Raji (cell line): ENCODE measurements around the gene ESPL1.

Experiments used
- POLR2A ChIP-seq: IDR thresholded peaks from 2 replicates; pipeline ENCODE4 v1.6.1; 2011; ENCODE audit warnings: low read depth, low read length, control low read depth; ENCODE audit not compliant: insufficient read depth

The ESPL1 gene

GRCh38 chr12:53225635-53226424 lies 42.3 kb upstream of the ESPL1 start:
- no peak for TF ChIP-seq POLR2A

- no peak for TF ChIP-seq POLR2A
Measured at GRCh38 chr12:53226815-53227214, 41.3 kb upstream of the ESPL1 start.

- TF ChIP-seq POLR2A: no peak
Measured at GRCh38 chr12:53227341-53227740, 40.8 kb upstream of the ESPL1 start.

GRCh38 chr12:53227836-53228235 lies 40.3 kb upstream of the ESPL1 start:
- TF ChIP-seq POLR2A: no peak

GRCh38 chr12:53229454-53229853 lies 38.6 kb upstream of the ESPL1 start:
- no peak for TF ChIP-seq POLR2A

GRCh38 chr12:53230108-53230845 lies 37.8 kb upstream of the ESPL1 start:
- no peak for TF ChIP-seq POLR2A

GRCh38 chr12:53231671-53231920 lies 36.5 kb upstream of the ESPL1 start:
- no peak for TF ChIP-seq POLR2A

GRCh38 chr12:53231921-53232645 lies 36.0 kb upstream of the ESPL1 start, which contains the start of gene RARG:
TSS of gene RARG (minus strand) at chr12:53232209. CDS start at chr12:53227545, 4,664 bp downstream.
- TF ChIP-seq POLR2A: 0 out of 2 replicates have a peak, but pooled peaks have one; percentile 16

- no peak for TF ChIP-seq POLR2A
Measured at GRCh38 chr12:53232646-53233461, 35.2 kb upstream of the ESPL1 start.

- TF ChIP-seq POLR2A: no peak
Measured at GRCh38 chr12:53233671-53234121, 34.4 kb upstream of the ESPL1 start.

GRCh38 chr12:53234271-53234914 lies 33.7 kb upstream of the ESPL1 start:
- no peak for TF ChIP-seq POLR2A

GRCh38 chr12:53235164-53235563 lies 32.9 kb upstream of the ESPL1 start:
- no peak for TF ChIP-seq POLR2A

GRCh38 chr12:53235742-53236442 lies 32.2 kb upstream of the ESPL1 start:
- TF ChIP-seq POLR2A: no peak
